Hematopoietic multipotent progenitor cell (in vitro differentiated cells): ENCODE measurements around the gene CYP8B1. TPM values are rescaled to one million over a fixed set of nuclear protein-coding genes. Genes with fewer than 3 reads are reported as not detected.
"Not testable (repeated sequence)": the region's sequence is repeated elsewhere in the genome, so short reads cannot be mapped to it uniquely, and the experiment has no call there.

Experiments
- DNase-seq, 3 donors: peaks; one replicate each; pipeline ENCODE4 v3.0.0-alpha.2; 2011 to 2015; ENCODE audit warnings: low read depth in 2 of 3, low spot score in 2 of 3
- total RNA-seq: library from RNA; depleted of rRNA; stranded (reverse); fragments of >200 nt; gene quantifications from one replicate; pipeline ENCODE4 v1.2.3, GENCODE V29; 2012

CYP8B1 gene
- total RNA-seq, 1 donor: not detected

GRCh38 chr3:42886294-42886822 lies 10.7 kb upstream of the CYP8B1 start:
- no peak for DNase-seq

- peak in 1 of 3 donors; percentile 34 for DNase-seq
Measured at GRCh38 chr3:42884324-42884723, 8.6 kb upstream of the CYP8B1 start.

GRCh38 chr3:42883251-42883930 lies 7.7 kb upstream of the CYP8B1 start:
- DNase-seq: not testable (repeated sequence)

- DNase-seq: peak; percentile 64 to 90 (median 87)
Measured at GRCh38 chr3:42880601-42881451, 5.1 kb upstream of the CYP8B1 start.

- no peak for DNase-seq
Measured at GRCh38 chr3:42880183-42880582, 4.5 kb upstream of the CYP8B1 start.

- no peak for DNase-seq
Measured at GRCh38 chr3:42877881-42878280, 2.2 kb upstream of the CYP8B1 start.

- DNase-seq: no peak
Measured at GRCh38 chr3:42876940-42877720, 1.5 kb upstream of the CYP8B1 start.

- no peak for DNase-seq
Measured at GRCh38 chr3:42876401-42876800, 722 bp upstream of the CYP8B1 start.

GRCh38 chr3:42874749-42875148 lies 930 bp downstream of the CYP8B1 start:
- no peak for DNase-seq

- DNase-seq: no peak
Measured at GRCh38 chr3:42873221-42873982, 2.3 kb downstream of the CYP8B1 start.

GRCh38 chr3:42872718-42873117 lies 3.0 kb downstream of the CYP8B1 start:
- DNase-seq: no peak

- DNase-seq: peak in 1 of 3 donors; percentile 7
Measured at GRCh38 chr3:42871592-42872196, 4.0 kb downstream of the CYP8B1 start.

- no peak for DNase-seq
Measured at GRCh38 chr3:42868841-42869240, 6.8 kb downstream of the CYP8B1 start.

GRCh38 chr3:42867138-42867537 lies 8.5 kb downstream of the CYP8B1 start:
- DNase-seq: no peak

- DNase-seq: no peak
Measured at GRCh38 chr3:42865256-42865655, 10.4 kb downstream of the CYP8B1 start.

- DNase-seq: no peak
Measured at GRCh38 chr3:42864321-42864950, 11.2 kb downstream of the CYP8B1 start.

- DNase-seq: no peak
Measured at GRCh38 chr3:42856544-42856943, 19.1 kb downstream of the CYP8B1 start.

- no peak for DNase-seq
Measured at GRCh38 chr3:42855547-42856380, 19.9 kb downstream of the CYP8B1 start.

- DNase-seq: no peak
Measured at GRCh38 chr3:42855219-42855546, 20.5 kb downstream of the CYP8B1 start.
